SJSA1 (cell line): ENCODE measurements around the gene THAP9. TPM values are rescaled to one million over a fixed set of nuclear protein-coding genes. Genes with fewer than 3 reads are reported as not detected.
A peak's percentile ranks its signal among the peaks of the same experiment; 100 is the strongest.

Experiments
- DNase-seq, 2 experiments: peaks; one replicate each; pipeline ENCODE4 v3.0.0-alpha.2; 2015 to 2020; ENCODE audit warnings: low spot score in 2 of 2, low read depth in 1 of 2
- H3K27ac ChIP-seq: fragments of 250-450 bp; sonication (Bioruptor Pico); 2 replicates; pipeline ENCODE4 v1.5.1; 2020; ENCODE audit warnings: mild to moderate bottlenecking, moderate library complexity
- H3K27me3 ChIP-seq: fragments of 250-450 bp; sonication (Bioruptor Pico); replicated peaks from 2 replicates; pipeline ENCODE4 v1.5.1; 2020; ENCODE audit warnings: mild to moderate bottlenecking, moderate library complexity
- H3K36me3 ChIP-seq: fragments of 250-450 bp; sonication (Bioruptor Pico); 2 replicates; pipeline ENCODE4 v1.5.1; 2020; ENCODE audit warnings: mild to moderate bottlenecking
- H3K4me1 ChIP-seq: fragments of 250-450 bp; sonication (Bioruptor Pico); replicated peaks from 2 replicates; pipeline ENCODE4 v1.6.1; 2021; ENCODE audit warnings: mild to moderate bottlenecking
- H3K4me3 ChIP-seq: fragments of 250-450 bp; sonication (Bioruptor Pico); 2 replicates; pipeline ENCODE4 v1.5.1; 2020; ENCODE audit warnings: mild to moderate bottlenecking
- H3K9me3 ChIP-seq: fragments of 250-450 bp; sonication (Bioruptor Pico); replicated peaks from 2 replicates; pipeline ENCODE4 v1.5.1; 2020; ENCODE audit warnings: mild to moderate bottlenecking
- total RNA-seq: library from RNA; depleted of rRNA; stranded (reverse); fragments of >200 nt; shearing (Covaris generic); gene quantifications from 2 replicates; pipeline ENCODE4 v1.2.3, GENCODE V29; 2014

The THAP9 gene
- total RNA-seq, 1 experiment from 2014 or later, result 5.3 TPM

DNA sequence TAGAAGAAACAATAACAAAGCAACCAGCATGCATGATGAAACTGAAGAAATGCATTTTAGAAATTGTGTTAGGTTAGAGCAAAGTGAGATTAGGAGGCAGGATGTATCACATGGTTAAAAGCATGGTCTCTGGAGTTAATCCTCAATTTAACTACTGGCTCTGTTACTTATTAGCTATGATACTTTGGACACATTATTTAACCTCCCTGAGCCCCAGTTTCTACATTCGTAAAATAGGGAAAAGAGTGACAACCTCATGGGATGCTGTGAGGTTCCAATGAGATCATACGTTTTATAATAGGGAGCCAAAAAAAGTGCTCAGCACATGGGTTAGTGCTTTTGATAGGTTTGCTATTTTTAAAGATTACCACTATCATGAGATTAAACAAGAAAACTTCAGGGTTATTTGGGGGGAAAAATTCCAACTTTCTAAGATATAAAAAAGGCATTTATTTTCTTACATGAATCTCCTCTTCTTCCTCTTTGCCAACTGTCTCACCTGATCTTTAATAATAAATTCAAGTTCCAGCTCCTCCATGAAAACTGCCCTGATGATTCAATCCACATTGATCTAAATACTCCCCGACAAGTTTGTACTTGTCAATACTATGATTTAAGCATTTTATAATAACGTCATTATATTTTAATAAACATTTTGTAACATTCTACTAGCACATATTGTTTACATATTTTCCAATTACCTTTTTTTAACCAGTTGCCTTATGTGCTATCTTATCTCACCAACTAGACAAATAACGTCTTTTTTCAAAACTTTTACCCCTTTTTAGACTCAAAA lies 14.2 kb upstream of the THAP9 start:
- DNase-seq, result no peak
- Histone ChIP-seq H3K27ac (no peak overlapping the region), H3K4me3 (no peak overlapping the region), H3K27me3 (no peaks in the 10 kb centered on the region), H3K4me1 (peaks cover 3% of the 10 kb centered on the region; the same call in 1 of the 2 replicates), H3K36me3 (peaks cover 57% of the 10 kb centered on the region), H3K9me3 (no peaks in the 10 kb centered on the region)

- Histone ChIP-seq H3K27me3 (no peaks in the 10 kb centered on the region), H3K27ac (no peak overlapping the region), H3K9me3 (no peaks in the 10 kb centered on the region), H3K36me3 (peaks cover 59% of the 10 kb centered on the region), H3K4me1 (peaks cover 9% of the 10 kb centered on the region), H3K4me3 (peak overlapping the region; percentile 73)
- no peak for DNase-seq
These were observed 11.2 kb upstream of the THAP9 start for GRCh38 chr4:82889287-82889686.

- no peak for DNase-seq
- Histone ChIP-seq H3K27me3 (no peaks in the 10 kb centered on the region), H3K9me3 (no peaks in the 10 kb centered on the region), H3K4me1 (peaks cover 9% of the 10 kb centered on the region), H3K27ac (peak overlapping the region; percentile 94), H3K4me3 (peak overlapping the region; percentile 73), H3K36me3 (peaks cover 59% of the 10 kb centered on the region)
These were observed 10.0 kb upstream of the THAP9 start for GRCh38 chr4:82890528-82890900.

- peak within 1 kb of the TSS; percentile 73 for H3K4me3 ChIP-seq
- DNase-seq, result peak; percentile 96 to 97
- H3K4me1 ChIP-seq, result peaks cover 9% of the 10 kb centered on the region
- H3K9me3 ChIP-seq, result no peaks in the 10 kb centered on the region
- no peaks in the 10 kb centered on the region for H3K27me3 ChIP-seq
- H3K36me3 ChIP-seq, result peaks cover 59% of the 10 kb centered on the region
- peak within 1 kb of the TSS; percentile 94 for H3K27ac ChIP-seq
These were observed 9.4 kb upstream of the THAP9 start, which contains the start of gene SEC31A for GRCh38 chr4:82890901-82891706. SEC31A (minus strand) TSS chr4:82891153; CDS start chr4:82881936, 9,217 bp downstream.

DNA sequence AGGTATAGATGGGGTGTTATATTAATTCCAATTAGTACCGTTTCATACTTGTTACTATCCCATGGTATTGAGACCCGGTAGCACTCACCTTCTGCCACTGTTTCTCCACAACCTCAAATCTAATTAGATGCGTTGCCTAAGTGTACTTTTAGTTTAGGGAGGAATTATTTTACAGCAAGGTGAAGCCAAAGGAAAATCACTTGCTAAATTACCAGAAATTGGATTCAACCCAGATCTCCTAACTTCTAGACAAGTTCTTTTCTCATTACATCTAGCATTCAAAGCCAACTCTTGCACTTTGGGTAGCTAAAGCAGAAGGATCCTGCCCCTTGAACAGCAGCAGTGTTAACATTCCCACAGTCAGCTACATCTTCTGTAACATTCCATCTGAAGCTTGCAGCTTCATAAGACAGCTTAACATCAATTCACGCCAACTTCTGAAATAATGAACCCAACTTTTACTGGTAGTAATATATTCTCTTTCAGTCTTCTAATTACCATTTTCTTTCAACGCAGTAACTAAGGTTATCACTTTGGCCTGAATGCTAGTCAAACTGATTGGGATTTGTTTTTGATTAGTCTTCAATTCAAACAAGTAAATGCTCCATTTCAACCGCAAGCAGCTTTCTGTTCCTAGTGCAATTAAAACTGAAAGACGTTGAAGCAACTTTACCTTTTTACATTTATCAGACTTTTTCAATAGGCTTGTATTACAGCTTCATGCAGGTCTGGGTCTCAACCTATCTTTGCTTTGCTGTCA lies 8.6 kb upstream of the THAP9 start:
- Histone ChIP-seq H3K9me3 (no peaks in the 10 kb centered on the region), H3K4me1 (peaks cover 9% of the 10 kb centered on the region)
- DNase-seq, result no peak

GRCh38 chr4:82892467-82892802 lies 8.1 kb upstream of the THAP9 start:
- no peak overlapping the region for H3K4me3 ChIP-seq
- H3K27ac ChIP-seq, result no peak overlapping the region
- H3K36me3 ChIP-seq, result peaks cover 65% of the 10 kb centered on the region
- no peak for DNase-seq
- H3K4me1 ChIP-seq, result peaks cover 8% of the 10 kb centered on the region
- H3K9me3 ChIP-seq, result no peaks in the 10 kb centered on the region
- no peaks in the 10 kb centered on the region for H3K27me3 ChIP-seq

More for the DNA sequence above, 8.6 kb upstream of the THAP9 start:
- no peaks in the 10 kb centered on the region for H3K27me3 ChIP-seq
- peaks cover 61% of the 10 kb centered on the region for H3K36me3 ChIP-seq
- H3K27ac ChIP-seq, result peak overlapping the region; percentile 94
- peak overlapping the region; percentile 73 for H3K4me3 ChIP-seq

DNA sequence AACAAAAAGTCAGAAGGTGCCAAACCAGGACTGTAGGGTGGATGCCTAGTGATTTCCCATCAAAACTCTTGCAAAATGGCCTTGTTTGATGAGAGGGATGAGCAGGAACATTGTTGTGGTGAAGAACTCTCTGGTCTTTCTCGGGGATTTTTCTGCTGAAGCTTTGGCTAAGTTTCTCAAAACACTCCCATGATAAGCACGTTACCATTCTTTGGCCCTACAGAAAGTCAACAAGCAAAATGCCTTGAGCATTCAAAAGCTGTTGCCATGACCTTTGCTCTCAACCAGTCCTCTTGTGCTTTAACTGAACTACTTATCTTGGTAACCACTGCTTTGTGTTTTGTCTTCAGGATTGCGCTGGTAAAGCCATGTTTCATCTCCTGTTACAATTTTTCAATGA lies 6.6 kb upstream of the THAP9 start:
- DNase-seq, result no peak
- no peaks in the 10 kb centered on the region for H3K9me3 ChIP-seq
- no peak overlapping the region for H3K4me3 ChIP-seq
- H3K36me3 ChIP-seq, result peaks cover 67% of the 10 kb centered on the region
- H3K27me3 ChIP-seq, result no peaks in the 10 kb centered on the region
- H3K27ac ChIP-seq, result no peak overlapping the region
- peaks cover 8% of the 10 kb centered on the region for H3K4me1 ChIP-seq

- DNase-seq, result no peak
- peaks cover 58% of the 10 kb centered on the region for H3K36me3 ChIP-seq
- H3K27me3 ChIP-seq, result no peaks in the 10 kb centered on the region
- H3K27ac ChIP-seq, result no peak overlapping the region
- H3K4me3 ChIP-seq, result no peak overlapping the region
- no peaks in the 10 kb centered on the region for H3K9me3 ChIP-seq
- H3K4me1 ChIP-seq, result peaks cover 7% of the 10 kb centered on the region
These were observed 3.8 kb upstream of the THAP9 start for GRCh38 chr4:82896755-82897154.

GRCh38 chr4:82898322-82899243 lies 2.0 kb upstream of the THAP9 start:
- peak; percentile 66 to 67 for DNase-seq
- Histone ChIP-seq H3K9me3 (no peaks in the 10 kb centered on the region), H3K27ac (peak overlapping the region; percentile 99), H3K27me3 (no peaks in the 10 kb centered on the region), H3K36me3 (peaks cover 46% of the 10 kb centered on the region), H3K4me3 (peak overlapping the region; percentile 75), H3K4me1 (peaks cover 5% of the 10 kb centered on the region)

DNA sequence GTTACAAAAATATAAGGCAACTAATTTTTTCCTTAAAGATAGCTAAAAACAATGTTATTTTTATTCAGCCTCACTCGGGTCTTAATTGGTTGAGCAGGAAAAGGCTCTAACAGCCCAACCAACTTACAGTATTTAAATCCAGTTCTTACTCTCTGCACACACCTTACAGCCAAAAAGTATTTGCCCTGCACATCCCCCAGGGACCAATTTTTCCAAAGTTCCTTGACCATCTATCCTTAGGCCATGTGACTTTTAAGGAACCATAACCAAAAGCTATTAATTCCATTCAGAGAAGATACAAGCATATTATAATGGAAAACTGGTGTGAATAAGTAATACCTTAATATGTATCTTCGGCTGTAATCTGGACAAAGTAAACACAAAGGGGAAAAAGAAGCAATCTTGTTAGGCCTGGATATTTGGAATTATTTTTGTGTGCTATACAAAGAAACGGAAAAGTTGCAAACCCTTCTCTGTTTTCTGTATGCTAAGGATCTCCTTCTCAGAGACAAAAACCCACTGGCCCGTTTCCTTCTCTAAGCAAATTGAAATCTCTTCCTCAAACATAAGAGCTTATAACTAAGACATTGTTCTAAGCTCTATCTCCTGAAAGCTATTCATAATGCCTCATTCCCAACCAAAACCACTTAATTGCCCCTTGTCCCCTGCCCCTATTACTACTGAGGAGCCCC lies 1.0 kb upstream of the THAP9 start:
- no peaks in the 10 kb centered on the region for H3K27me3 ChIP-seq
- peak overlapping the region; percentile 99 for H3K27ac ChIP-seq
- H3K4me1 ChIP-seq, result peaks cover 5% of the 10 kb centered on the region
- no peaks in the 10 kb centered on the region for H3K9me3 ChIP-seq
- peak overlapping the region; percentile 75 for H3K4me3 ChIP-seq
- peak in 1 of 2 experiments; percentile 26 for DNase-seq
- H3K36me3 ChIP-seq, result peaks cover 37% of the 10 kb centered on the region

DNA sequence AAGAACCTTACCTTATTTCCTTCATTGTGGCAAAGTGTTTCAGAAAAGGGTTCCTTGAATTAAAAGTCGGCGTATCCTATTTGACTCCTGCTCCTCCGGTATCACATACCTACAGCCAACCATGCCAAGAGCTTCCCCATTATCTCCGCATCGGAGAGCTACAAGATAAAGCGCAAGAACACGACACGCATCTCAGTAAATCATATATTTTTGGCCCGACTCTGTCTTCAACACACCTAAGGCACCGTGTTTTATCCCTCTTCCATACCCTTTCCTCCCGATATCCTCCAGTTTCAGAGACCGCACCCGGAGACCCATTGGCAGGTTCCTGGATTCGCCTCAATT lies 497 bp upstream of the THAP9 start:
- DNase-seq, result no peak
- peaks cover 5% of the 10 kb centered on the region for H3K4me1 ChIP-seq
- H3K27me3 ChIP-seq, result no peaks in the 10 kb centered on the region
- H3K36me3 ChIP-seq, result peaks cover 32% of the 10 kb centered on the region
- peak overlapping the region; percentile 75 for H3K4me3 ChIP-seq
- no peaks in the 10 kb centered on the region for H3K9me3 ChIP-seq
- peak overlapping the region; percentile 99 for H3K27ac ChIP-seq

GRCh38 chr4:82901183-82901718 lies 716 bp downstream of the THAP9 start:
- Histone ChIP-seq H3K36me3 (peaks cover 24% of the 10 kb centered on the region), H3K9me3 (no peaks in the 10 kb centered on the region), H3K4me1 (peaks cover 5% of the 10 kb centered on the region), H3K27me3 (no peaks in the 10 kb centered on the region), H3K4me3 (peak overlapping the region; percentile 75), H3K27ac (peak overlapping the region; percentile 99)
- no peak for DNase-seq
